HCT116 (cell line): ENCODE measurements around the gene PSMD2. TPM values are rescaled to one million over a fixed set of nuclear protein-coding genes. Genes with fewer than 3 reads are reported as not detected.

ENCODE experiments used
- ATAC-seq: fragments of 200-7000 bp; cut with Tn5 transposase; 2 replicates; pipeline ENCODE4 v1.9.1; 2020; ENCODE audit warnings: mild to moderate bottlenecking, moderate library complexity
- BruUV-seq: library from RNA; stranded (reverse); fragments of 400-500 nt; replicated peaks from 2 replicates; lab custom pipeline; 2021; lab: Mats Ljungman, UMichigan
- CTCF ChIA-PET: fragments of 300-600 bp; sonication (Branson Sonifier 250); formaldehyde crosslinking; loops from one replicate; lab custom pipeline; 2021; ENCODE audit warnings: antibody characterized with exemption; lab: Charles Lee
- POLR2A ChIA-PET: fragments of 300-600, 350-600 bp; sonication (Branson Sonifier 250); formaldehyde crosslinking; loops from one replicate; lab custom pipeline; 2021; ENCODE audit warnings: antibody characterized with exemption; lab: Charles Lee
- RAD21 ChIA-PET, 2 experiments: fragments of 300-600 bp; sonication (Branson Sonifier 250); formaldehyde crosslinking; loops; one replicate each; lab custom pipeline; 2023; ENCODE audit warnings: low total read pairs in 2 of 2; ENCODE audit not compliant: uncharacterized antibody in 2 of 2, unreplicated experiment in 2 of 2, low non-redundant PET in 1 of 2; lab: Charles Lee
- DNase-seq: peaks from one replicate; pipeline ENCODE4 v3.0.0-alpha.2; 2010; ENCODE audit warnings: low read depth, low spot score
- H2AFZ ChIP-seq: fragments of 200-600 bp; shearing (Covaris generic), sonication (generic); 2 replicates; pipeline ENCODE4 v1.6.1; 2017; ENCODE audit warnings: low read depth, mixed run types, mixed read lengths, antibody characterized with exemption, low read length; ENCODE audit not compliant: poor library complexity, severe bottlenecking
- H3K27ac ChIP-seq: 2 replicates; pipeline ENCODE4 v1.5.1; 2012; ENCODE audit warnings: low read depth, low read length
- H3K27me3 ChIP-seq: fragments of 200-600 bp; sonication (generic); 2 replicates; pipeline ENCODE4 v1.6.1; 2016; ENCODE audit warnings: mixed run types, low read length, mixed read lengths; ENCODE audit not compliant: insufficient read depth
- H3K36me3 ChIP-seq, 2 experiments: fragments of 200-500 bp in 1 of 2; fragments of 200-600 bp in 1 of 2; sonication (Bioruptor generic) in 1 of 2; sonication (generic) in 1 of 2; 2 replicates each; pipeline versions ENCODE4 v1.5.1 to v1.6.1; 2014 to 2016; ENCODE audit warnings: low read length in 2 of 2, inconsistent platforms in 1 of 2, mixed read lengths in 1 of 2, mixed run types in 1 of 2; ENCODE audit not compliant: insufficient read depth in 2 of 2, control insufficient read depth in 1 of 2
- H3K4me1 ChIP-seq, 2 experiments: fragments of 200-600 bp in 1 of 2; sonication (generic) in 1 of 2; 2 replicates each; pipeline versions ENCODE4 v1.5.1 to v1.6.1; 2012 to 2017; ENCODE audit warnings: low read length in 2 of 2, inconsistent platforms in 1 of 2, mild to moderate bottlenecking in 1 of 2, mixed read lengths in 1 of 2, mixed run types in 1 of 2, moderate library complexity in 1 of 2; ENCODE audit not compliant: insufficient read depth in 2 of 2, control insufficient read depth in 1 of 2
- H3K4me2 ChIP-seq: fragments of 200-600 bp; sonication (generic); 2 replicates; pipeline ENCODE4 v1.6.1; 2017; ENCODE audit warnings: mixed run types, low read length, mixed read lengths
- H3K4me3 ChIP-seq, 2 experiments: fragments of 200-600 bp in 1 of 2; sonication (generic) in 1 of 2; replicated peaks in 1 of 2; 2 replicates each; pipeline ENCODE4 v1.5.1; 2011 to 2016; ENCODE audit warnings: low read length in 2 of 2, control low read depth in 1 of 2, low read depth in 1 of 2, mild to moderate bottlenecking in 1 of 2, mixed read lengths in 1 of 2, mixed run types in 1 of 2
- H3K79me2 ChIP-seq: fragments of 200-600 bp; sonication (generic); 2 replicates; pipeline ENCODE4 v1.6.1; 2017; ENCODE audit warnings: mild to moderate bottlenecking, mixed run types, low read length, moderate library complexity, mixed read lengths; ENCODE audit not compliant: insufficient read depth
- H3K9ac ChIP-seq: fragments of 200-600 bp; sonication (generic); 2 replicates; pipeline ENCODE4 v1.6.1; 2016; ENCODE audit warnings: low read length, mixed read lengths
- H3K9me2 ChIP-seq: fragments of 200-600 bp; sonication (generic), shearing (Covaris generic); 2 replicates; pipeline ENCODE4 v1.6.1; 2017; ENCODE audit warnings: mixed run types, mild to moderate bottlenecking, moderate library complexity; ENCODE audit not compliant: insufficient read depth
- H3K9me3 ChIP-seq, 2 experiments: fragments of 200-500 bp in 1 of 2; fragments of 200-600 bp in 1 of 2; sonication (Bioruptor generic) in 1 of 2; sonication (generic) in 1 of 2; 2 replicates each; pipeline ENCODE4 v1.6.1; 2014 to 2017; ENCODE audit warnings: low read length in 2 of 2, mixed read lengths in 2 of 2, inconsistent platforms in 1 of 2, low read depth in 1 of 2, mild to moderate bottlenecking in 1 of 2, mixed run types in 1 of 2, moderate library complexity in 1 of 2; ENCODE audit not compliant: control insufficient read depth in 1 of 2, insufficient read depth in 1 of 2
- H4K20me1 ChIP-seq: fragments of 200-600 bp; sonication (generic), shearing (Covaris generic); 2 replicates; pipeline ENCODE4 v1.6.1; 2017; ENCODE audit warnings: mixed run types, mild to moderate bottlenecking, moderate library complexity; ENCODE audit not compliant: insufficient read depth
- CBX3 ChIP-seq: IDR thresholded peaks from 2 replicates; pipeline ENCODE4 v1.6.1; 2012; ENCODE audit warnings: low read depth
- CEBPB ChIP-seq: IDR thresholded peaks from 2 replicates; pipeline ENCODE4 v1.6.1; 2012; ENCODE audit warnings: low read depth
- EGR1 ChIP-seq: IDR thresholded peaks from 2 replicates; pipeline ENCODE4 v1.6.1; 2012; ENCODE audit warnings: low read depth
- ELF1 ChIP-seq: IDR thresholded peaks from 2 replicates; pipeline ENCODE4 v1.6.1; 2012; ENCODE audit warnings: low read depth, borderline replicate concordance
- EZH2 ChIP-seq: fragments of 200-600 bp; sonication (generic); IDR thresholded peaks from 2 replicates; pipeline ENCODE4 v1.6.1; 2017; ENCODE audit warnings: antibody characterized with exemption, mixed run types
- EZH2phosphoT487 ChIP-seq: fragments of 200-600 bp; IDR thresholded peaks from 2 replicates; pipeline ENCODE4 v1.6.1; 2018; ENCODE audit warnings: antibody characterized with exemption, borderline replicate concordance
- FOSL1 ChIP-seq: IDR thresholded peaks from 2 replicates; pipeline ENCODE4 v1.6.1; 2012; ENCODE audit warnings: low read depth
- POLR2AphosphoS5 ChIP-seq: IDR thresholded peaks from 2 replicates; pipeline ENCODE4 v1.6.1; 2011; ENCODE audit warnings: mild to moderate bottlenecking, low read depth, low read length, moderate library complexity
- SRF ChIP-seq: IDR thresholded peaks from 2 replicates; pipeline ENCODE4 v1.6.1; 2012; ENCODE audit warnings: low read depth
- TCF7L2 ChIP-seq: IDR thresholded peaks from 2 replicates; pipeline ENCODE4 v1.7.0; 2011; ENCODE audit warnings: borderline replicate concordance, inconsistent platforms; ENCODE audit not compliant: insufficient read depth, insufficient read length; ENCODE audit errors: extremely low read depth
- ZFX ChIP-seq: fragments of 450-650 bp; IDR thresholded peaks from 2 replicates; pipeline ENCODE4 v1.6.1; 2017
- intact Hi-C: fragments of 100-400 bp; cut with micrococcal nuclease; formaldehyde crosslinking; loops from 2 replicates; pipeline ENCODE4 v1.10.0; 2022
- total RNA-seq: library from RNA; stranded (reverse); gene quantifications from one replicate; pipeline ENCODE4 v1.2.1, GENCODE V29; 2021; ENCODE audit not compliant: unreplicated experiment
- TF ChIP-seq, protein P1 (sequence below): IDR thresholded peaks from 2 replicates; pipeline ENCODE4 v1.6.1; 2011; ENCODE audit warnings: mild to moderate bottlenecking, low read length, moderate library complexity; ENCODE audit not compliant: insufficient replicate concordance; ENCODE audit errors: extremely low read depth
- TF ChIP-seq, protein P2 (sequence below): IDR thresholded peaks from 2 replicates; pipeline ENCODE4 v1.6.1; 2012
- TF ChIP-seq, protein P3 (sequence below), 3 experiments: fragments of 200-600 bp in 1 of 3; sonication (generic) in 1 of 3; IDR thresholded peaks in 2 of 3; conservative IDR thresholded peaks in 1 of 3; 2 replicates each; pipeline ENCODE4 v1.5.1; 2012 to 2017; ENCODE audit warnings: low read depth in 2 of 3, low read length in 2 of 3, antibody characterized with exemption in 1 of 3, borderline replicate concordance in 1 of 3, control low read depth in 1 of 3, mild to moderate bottlenecking in 1 of 3, mixed read lengths in 1 of 3, mixed run types in 1 of 3, moderate library complexity in 1 of 3; ENCODE audit not compliant: insufficient read depth in 1 of 3

Gene PSMD2
- total RNA-seq, 1 experiment from 2014 or later = 402 TPM

DNA sequence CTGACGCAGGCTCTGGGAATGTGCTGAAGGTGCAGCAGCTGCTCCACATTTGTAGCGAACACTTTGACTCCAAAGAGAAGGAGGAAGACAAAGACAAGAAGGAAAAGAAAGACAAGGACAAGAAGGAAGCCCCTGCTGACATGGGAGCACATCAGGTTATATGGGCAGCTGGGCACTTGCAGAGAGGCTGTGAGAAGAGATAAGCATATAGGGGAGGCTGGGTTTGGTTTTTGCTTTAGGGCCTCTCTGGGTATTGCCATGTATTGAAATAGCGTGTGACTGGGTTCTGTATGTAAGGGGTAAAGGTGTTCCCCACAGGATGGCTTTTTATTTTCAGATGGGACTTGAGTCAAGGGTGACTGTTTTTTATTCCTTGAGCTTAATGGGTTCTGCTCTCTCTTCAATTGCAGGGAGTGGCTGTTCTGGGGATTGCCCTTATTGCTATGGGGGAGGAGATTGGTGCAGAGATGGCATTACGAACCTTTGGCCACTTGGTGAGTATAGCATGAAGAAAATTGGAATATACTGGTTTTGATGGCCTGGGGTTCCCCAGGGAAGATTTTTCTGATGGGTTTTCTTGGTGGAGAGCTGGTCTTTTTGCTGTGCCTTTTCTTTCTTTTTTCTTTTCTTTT, 7.4 kb downstream of the PSMD2 start:
- Histone ChIP-seq H3K4me1 (no peaks in the 10 kb centered on the region), H4K20me1 (no peaks in the 10 kb centered on the region), H3K9me2 (no peaks in the 10 kb centered on the region), H3K9ac (no peak overlapping the region), H3K79me2 (peaks cover 32% of the 10 kb centered on the region), H2AFZ (no peak overlapping the region), H3K4me3 (no peak overlapping the region), H3K36me3 (peaks cover 59 to 66% of the 10 kb centered on the region in 2 experiments), H3K9me3 (no peaks in the 10 kb centered on the region), H3K4me2 (no peak overlapping the region), H3K27ac (no peak overlapping the region), H3K27me3 (no peaks in the 10 kb centered on the region)
- no peak for TF ChIP-seq SRF
- ChIA-PET RAD21 (no interaction called here), POLR2A (no interaction called here), CTCF (interaction anchor here (1.2 kb wide), 1 partner anchor 17 kb away, joined by 3 read pairs; no protein-coding TSS in a partner anchor)
- intact Hi-C loops = no loop called here
- no TSS peak for BruUV-seq
- DNase-seq (no peak), ATAC-seq (no peak)

DNA sequence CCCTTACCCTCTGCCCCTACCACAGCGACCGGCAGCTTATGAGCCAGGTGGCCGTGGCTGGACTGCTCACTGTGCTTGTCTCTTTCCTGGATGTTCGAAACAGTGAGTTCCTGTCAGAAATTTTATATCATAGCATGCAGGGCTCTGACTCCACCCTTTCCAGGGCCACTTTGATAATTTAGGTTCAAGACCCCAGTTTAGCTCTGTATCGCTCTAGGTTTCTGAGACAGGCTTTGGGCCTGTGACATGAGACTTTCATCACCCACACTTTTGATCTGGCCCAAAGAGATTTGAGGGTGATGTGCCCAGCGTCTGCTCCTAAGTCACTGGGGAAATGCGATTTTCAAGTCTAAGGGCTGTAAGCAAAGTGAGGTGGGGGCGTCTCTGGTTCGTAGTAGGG, 8.9 kb downstream of the PSMD2 start:
- no peaks in the 10 kb centered on the region for H4K20me1 ChIP-seq
- no peaks in the 10 kb centered on the region for H3K9me3 ChIP-seq
- H3K9ac ChIP-seq = no peak overlapping the region
- CTCF ChIA-PET = no interaction called here
- BruUV-seq = no TSS peak
- H3K36me3 ChIP-seq = peaks cover 46 to 52% of the 10 kb centered on the region in 2 experiments
- no peak overlapping the region for H3K4me2 ChIP-seq
- peaks cover 18% of the 10 kb centered on the region; the same call in 1 of the 2 replicates for H3K79me2 ChIP-seq
- H3K9me2 ChIP-seq = no peaks in the 10 kb centered on the region
- no peak for ATAC-seq
- H3K27ac ChIP-seq = no peak overlapping the region
- no peak for DNase-seq
- no peak for TF ChIP-seq CBX3
- TF ChIP-seq, protein P1, sequence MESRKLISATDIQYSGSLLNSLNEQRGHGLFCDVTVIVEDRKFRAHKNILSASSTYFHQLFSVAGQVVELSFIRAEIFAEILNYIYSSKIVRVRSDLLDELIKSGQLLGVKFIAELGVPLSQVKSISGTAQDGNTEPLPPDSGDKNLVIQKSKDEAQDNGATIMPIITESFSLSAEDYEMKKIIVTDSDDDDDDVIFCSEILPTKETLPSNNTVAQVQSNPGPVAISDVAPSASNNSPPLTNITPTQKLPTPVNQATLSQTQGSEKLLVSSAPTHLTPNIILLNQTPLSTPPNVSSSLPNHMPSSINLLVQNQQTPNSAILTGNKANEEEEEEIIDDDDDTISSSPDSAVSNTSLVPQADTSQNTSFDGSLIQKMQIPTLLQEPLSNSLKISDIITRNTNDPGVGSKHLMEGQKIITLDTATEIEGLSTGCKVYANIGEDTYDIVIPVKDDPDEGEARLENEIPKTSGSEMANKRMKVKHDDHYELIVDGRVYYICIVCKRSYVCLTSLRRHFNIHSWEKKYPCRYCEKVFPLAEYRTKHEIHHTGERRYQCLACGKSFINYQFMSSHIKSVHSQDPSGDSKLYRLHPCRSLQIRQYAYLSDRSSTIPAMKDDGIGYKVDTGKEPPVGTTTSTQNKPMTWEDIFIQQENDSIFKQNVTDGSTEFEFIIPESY = no peak
- TF ChIP-seq, protein P2, sequence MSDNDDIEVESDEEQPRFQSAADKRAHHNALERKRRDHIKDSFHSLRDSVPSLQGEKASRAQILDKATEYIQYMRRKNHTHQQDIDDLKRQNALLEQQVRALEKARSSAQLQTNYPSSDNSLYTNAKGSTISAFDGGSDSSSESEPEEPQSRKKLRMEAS = no peak
- TF ChIP-seq ELF1 = no peak
- TF ChIP-seq EZH2phosphoT487 = no peak
- TF ChIP-seq EGR1 = no peak
- no peak for TF ChIP-seq ZFX
- TF ChIP-seq, protein P3, sequence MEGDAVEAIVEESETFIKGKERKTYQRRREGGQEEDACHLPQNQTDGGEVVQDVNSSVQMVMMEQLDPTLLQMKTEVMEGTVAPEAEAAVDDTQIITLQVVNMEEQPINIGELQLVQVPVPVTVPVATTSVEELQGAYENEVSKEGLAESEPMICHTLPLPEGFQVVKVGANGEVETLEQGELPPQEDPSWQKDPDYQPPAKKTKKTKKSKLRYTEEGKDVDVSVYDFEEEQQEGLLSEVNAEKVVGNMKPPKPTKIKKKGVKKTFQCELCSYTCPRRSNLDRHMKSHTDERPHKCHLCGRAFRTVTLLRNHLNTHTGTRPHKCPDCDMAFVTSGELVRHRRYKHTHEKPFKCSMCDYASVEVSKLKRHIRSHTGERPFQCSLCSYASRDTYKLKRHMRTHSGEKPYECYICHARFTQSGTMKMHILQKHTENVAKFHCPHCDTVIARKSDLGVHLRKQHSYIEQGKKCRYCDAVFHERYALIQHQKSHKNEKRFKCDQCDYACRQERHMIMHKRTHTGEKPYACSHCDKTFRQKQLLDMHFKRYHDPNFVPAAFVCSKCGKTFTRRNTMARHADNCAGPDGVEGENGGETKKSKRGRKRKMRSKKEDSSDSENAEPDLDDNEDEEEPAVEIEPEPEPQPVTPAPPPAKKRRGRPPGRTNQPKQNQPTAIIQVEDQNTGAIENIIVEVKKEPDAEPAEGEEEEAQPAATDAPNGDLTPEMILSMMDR (IDR thresholded peaks at IDR 0.05 in 2 of 3, conservative IDR thresholded peaks at IDR 0.05 in 1 of 3; ENCODE audit: borderline replicate concordance in 1 of 3, insufficient read depth in 1 of 3, low read depth in 2 of 3, low read length in 2 of 3) = no peak
- no peak for TF ChIP-seq POLR2AphosphoS5
- no peak for TF ChIP-seq TCF7L2
- no peak for TF ChIP-seq EZH2
- TF ChIP-seq CEBPB = no peak
- TF ChIP-seq FOSL1 = no peak
- POLR2A ChIA-PET = no interaction called here
- no peaks in the 10 kb centered on the region for H3K27me3 ChIP-seq
- RAD21 ChIA-PET = no interaction called here
- H2AFZ ChIP-seq = no peak overlapping the region
- H3K4me1 ChIP-seq = no peaks in the 10 kb centered on the region
- intact Hi-C loops = no loop called here
- H3K4me3 ChIP-seq = no peak overlapping the region
